ENCODE results near the gene ILDR1. TPM values are rescaled to one million over a fixed set of nuclear protein-coding genes. Genes with fewer than 3 reads are reported as not detected.

The ILDR1 gene
- total RNA-seq, 3 donors from 2014 or later (not counting 1 experiment from before 2014, with no cell fraction given) = 0.28 TPM; not detected in 2

- ATAC-seq = no peak
- Histone ChIP-seq H3K4me3 (ENCODE audit: low read length) (no peak overlapping the region), H3K27me3 (ENCODE audit: control insufficient read depth, insufficient read depth, low read length) (no peaks in the 10 kb centered on the region), H3K36me3 (ENCODE audit: control insufficient read depth, insufficient read depth, low read length) (no peaks in the 10 kb centered on the region), H3K27ac (ENCODE audit: low read length) (no peak overlapping the region), H3K9me3 (ENCODE audit: control insufficient read depth, insufficient read depth, low read length) (no peaks in the 10 kb centered on the region), H3K4me1 (ENCODE audit: control insufficient read depth, insufficient read depth, low read length) (no peaks in the 10 kb centered on the region)
- H3K4me3 Mint-ChIP-seq = no peak overlapping the region
- peaks cover 3 to 5% of the 10 kb centered on the region in 2 donors for H3K27me3 Mint-ChIP-seq (ENCODE audit: low read depth in 2 of 2)
- 92% methylated on average over 1 of the region's 2 CpGs for WGBS (ENCODE audit: insufficient coverage)
- no peaks in the 10 kb centered on the region for H3K36me3 Mint-ChIP-seq
- no peaks in the 10 kb centered on the region for H3K4me1 Mint-ChIP-seq
- no peak for DNase-seq
- no peak overlapping the region for H3K27ac Mint-ChIP-seq
- TF ChIP-seq, protein P1, sequence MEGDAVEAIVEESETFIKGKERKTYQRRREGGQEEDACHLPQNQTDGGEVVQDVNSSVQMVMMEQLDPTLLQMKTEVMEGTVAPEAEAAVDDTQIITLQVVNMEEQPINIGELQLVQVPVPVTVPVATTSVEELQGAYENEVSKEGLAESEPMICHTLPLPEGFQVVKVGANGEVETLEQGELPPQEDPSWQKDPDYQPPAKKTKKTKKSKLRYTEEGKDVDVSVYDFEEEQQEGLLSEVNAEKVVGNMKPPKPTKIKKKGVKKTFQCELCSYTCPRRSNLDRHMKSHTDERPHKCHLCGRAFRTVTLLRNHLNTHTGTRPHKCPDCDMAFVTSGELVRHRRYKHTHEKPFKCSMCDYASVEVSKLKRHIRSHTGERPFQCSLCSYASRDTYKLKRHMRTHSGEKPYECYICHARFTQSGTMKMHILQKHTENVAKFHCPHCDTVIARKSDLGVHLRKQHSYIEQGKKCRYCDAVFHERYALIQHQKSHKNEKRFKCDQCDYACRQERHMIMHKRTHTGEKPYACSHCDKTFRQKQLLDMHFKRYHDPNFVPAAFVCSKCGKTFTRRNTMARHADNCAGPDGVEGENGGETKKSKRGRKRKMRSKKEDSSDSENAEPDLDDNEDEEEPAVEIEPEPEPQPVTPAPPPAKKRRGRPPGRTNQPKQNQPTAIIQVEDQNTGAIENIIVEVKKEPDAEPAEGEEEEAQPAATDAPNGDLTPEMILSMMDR (IDR thresholded peaks at IDR 0.05) = no peak
- H3K9me3 Mint-ChIP-seq = no peaks in the 10 kb centered on the region
- intact Hi-C loops (cut with micrococcal nuclease) = no loop called here
Observed at GRCh38 chr3:122010506-122010905, 11.5 kb downstream of the ILDR1 start.

- peaks cover 7 to 22% of the 10 kb centered on the region in 2 donors for H3K27me3 Mint-ChIP-seq (ENCODE audit: low read depth in 2 of 2)
- no peak for ATAC-seq
- 90% methylated on average over 2 of the region's 2 CpGs for WGBS (ENCODE audit: insufficient coverage)
Observed at GRCh38 chr3:122008166-122008565, 13.9 kb downstream of the ILDR1 start.

GRCh38 chr3:122006267-122006666 is 15.8 kb downstream of the ILDR1 start:
- H3K4me1 Mint-ChIP-seq = no peaks in the 10 kb centered on the region

More at GRCh38 chr3:122008166-122008565, 13.9 kb downstream of the ILDR1 start:
- H3K9me3 Mint-ChIP-seq = no peaks in the 10 kb centered on the region
- intact Hi-C loops (cut with micrococcal nuclease) = no loop called here
- no peaks in the 10 kb centered on the region for H3K9me3 ChIP-seq (ENCODE audit: control insufficient read depth, insufficient read depth, low read length)
- no peaks in the 10 kb centered on the region for H3K27me3 ChIP-seq (ENCODE audit: control insufficient read depth, insufficient read depth, low read length)
- H3K4me3 ChIP-seq (ENCODE audit: low read length) = no peak overlapping the region
- H3K36me3 ChIP-seq (ENCODE audit: control insufficient read depth, insufficient read depth, low read length) = no peaks in the 10 kb centered on the region
- H3K27ac ChIP-seq (ENCODE audit: low read length) = no peak overlapping the region
- no peak overlapping the region for H3K4me3 Mint-ChIP-seq
- no peak for DNase-seq
- H3K4me1 ChIP-seq (ENCODE audit: control insufficient read depth, insufficient read depth, low read length) = no peaks in the 10 kb centered on the region
- H3K36me3 Mint-ChIP-seq = no peaks in the 10 kb centered on the region
- no peaks in the 10 kb centered on the region for H3K4me1 Mint-ChIP-seq
- H3K27ac Mint-ChIP-seq = no peak overlapping the region
- TF ChIP-seq, protein P1 (IDR thresholded peaks at IDR 0.05) = no peak

More at GRCh38 chr3:122006267-122006666, 15.8 kb downstream of the ILDR1 start:
- Histone ChIP-seq H3K27ac (ENCODE audit: low read length) (no peak overlapping the region), H3K9me3 (ENCODE audit: control insufficient read depth, insufficient read depth, low read length) (no peaks in the 10 kb centered on the region), H3K36me3 (ENCODE audit: control insufficient read depth, insufficient read depth, low read length) (no peaks in the 10 kb centered on the region), H3K4me1 (ENCODE audit: control insufficient read depth, insufficient read depth, low read length) (peaks cover 3% of the 10 kb centered on the region), H3K27me3 (ENCODE audit: control insufficient read depth, insufficient read depth, low read length) (peaks cover 3% of the 10 kb centered on the region), H3K4me3 (ENCODE audit: low read length) (no peak overlapping the region)
- peaks cover 10 to 33% of the 10 kb centered on the region in 2 donors for H3K27me3 Mint-ChIP-seq (ENCODE audit: low read depth in 2 of 2)
- no peaks in the 10 kb centered on the region for H3K36me3 Mint-ChIP-seq
- intact Hi-C loops (cut with micrococcal nuclease) = no loop called here
- no peaks in the 10 kb centered on the region for H3K9me3 Mint-ChIP-seq
- whole genome bisulfite sequencing (ENCODE audit: insufficient coverage) = 90% methylated on average over 2 of the region's 2 CpGs
- no peak overlapping the region for H3K4me3 Mint-ChIP-seq
- ATAC-seq (no peak), DNase-seq (no peak)
- TF ChIP-seq, protein P1 (IDR thresholded peaks at IDR 0.05) = no peak
- no peak overlapping the region for H3K27ac Mint-ChIP-seq
